HCT116 (cell line): ENCODE data around the gene GRM4. TPM values are rescaled to one million over a fixed set of nuclear protein-coding genes. Genes with fewer than 3 reads are reported as not detected.
"Not testable (repeated sequence)": the region's sequence is repeated elsewhere in the genome, so short reads cannot be mapped to it uniquely, and the experiment has no call there.

Source experiments
- ATAC-seq: fragments of 200-7000 bp; cut with Tn5 transposase; 2 replicates; pipeline ENCODE4 v1.9.1; 2020; ENCODE audit warnings: mild to moderate bottlenecking, moderate library complexity
- BruUV-seq: library from RNA; stranded (reverse); fragments of 400-500 nt; replicated peaks from 2 replicates; lab custom pipeline; 2021; lab: Mats Ljungman, UMichigan
- CTCF ChIA-PET: fragments of 300-600 bp; sonication (Branson Sonifier 250); formaldehyde crosslinking; loops from one replicate; lab custom pipeline; 2021; ENCODE audit warnings: antibody characterized with exemption; lab: Charles Lee
- POLR2A ChIA-PET: fragments of 300-600, 350-600 bp; sonication (Branson Sonifier 250); formaldehyde crosslinking; loops from one replicate; lab custom pipeline; 2021; ENCODE audit warnings: antibody characterized with exemption; lab: Charles Lee
- RAD21 ChIA-PET, 2 experiments: fragments of 300-600 bp; sonication (Branson Sonifier 250); formaldehyde crosslinking; loops; one replicate each; lab custom pipeline; 2023; ENCODE audit warnings: low total read pairs in 2 of 2; ENCODE audit not compliant: uncharacterized antibody in 2 of 2, unreplicated experiment in 2 of 2, low non-redundant PET in 1 of 2; lab: Charles Lee
- DNase-seq: peaks from one replicate; pipeline ENCODE4 v3.0.0-alpha.2; 2010; ENCODE audit warnings: low read depth, low spot score
- H2AFZ ChIP-seq: fragments of 200-600 bp; shearing (Covaris generic), sonication (generic); 2 replicates; pipeline ENCODE4 v1.6.1; 2017; ENCODE audit warnings: low read depth, mixed run types, mixed read lengths, antibody characterized with exemption, low read length; ENCODE audit not compliant: poor library complexity, severe bottlenecking
- H3K27ac ChIP-seq: 2 replicates; pipeline ENCODE4 v1.5.1; 2012; ENCODE audit warnings: low read depth, low read length
- H3K27me3 ChIP-seq: fragments of 200-600 bp; sonication (generic); 2 replicates; pipeline ENCODE4 v1.6.1; 2016; ENCODE audit warnings: mixed run types, low read length, mixed read lengths; ENCODE audit not compliant: insufficient read depth
- H3K36me3 ChIP-seq, 2 experiments: fragments of 200-500 bp in 1 of 2; fragments of 200-600 bp in 1 of 2; sonication (Bioruptor generic) in 1 of 2; sonication (generic) in 1 of 2; 2 replicates each; pipeline versions ENCODE4 v1.5.1 to v1.6.1; 2014 to 2016; ENCODE audit warnings: low read length in 2 of 2, inconsistent platforms in 1 of 2, mixed read lengths in 1 of 2, mixed run types in 1 of 2; ENCODE audit not compliant: insufficient read depth in 2 of 2, control insufficient read depth in 1 of 2
- H3K4me1 ChIP-seq, 2 experiments: fragments of 200-600 bp in 1 of 2; sonication (generic) in 1 of 2; 2 replicates each; pipeline versions ENCODE4 v1.5.1 to v1.6.1; 2012 to 2017; ENCODE audit warnings: low read length in 2 of 2, inconsistent platforms in 1 of 2, mild to moderate bottlenecking in 1 of 2, mixed read lengths in 1 of 2, mixed run types in 1 of 2, moderate library complexity in 1 of 2; ENCODE audit not compliant: insufficient read depth in 2 of 2, control insufficient read depth in 1 of 2
- H3K4me2 ChIP-seq: fragments of 200-600 bp; sonication (generic); 2 replicates; pipeline ENCODE4 v1.6.1; 2017; ENCODE audit warnings: mixed run types, low read length, mixed read lengths
- H3K4me3 ChIP-seq, 2 experiments: fragments of 200-600 bp in 1 of 2; sonication (generic) in 1 of 2; replicated peaks in 1 of 2; 2 replicates each; pipeline ENCODE4 v1.5.1; 2011 to 2016; ENCODE audit warnings: low read length in 2 of 2, control low read depth in 1 of 2, low read depth in 1 of 2, mild to moderate bottlenecking in 1 of 2, mixed read lengths in 1 of 2, mixed run types in 1 of 2
- H3K79me2 ChIP-seq: fragments of 200-600 bp; sonication (generic); 2 replicates; pipeline ENCODE4 v1.6.1; 2017; ENCODE audit warnings: mild to moderate bottlenecking, mixed run types, low read length, moderate library complexity, mixed read lengths; ENCODE audit not compliant: insufficient read depth
- H3K9ac ChIP-seq: fragments of 200-600 bp; sonication (generic); 2 replicates; pipeline ENCODE4 v1.6.1; 2016; ENCODE audit warnings: low read length, mixed read lengths
- H3K9me2 ChIP-seq: fragments of 200-600 bp; sonication (generic), shearing (Covaris generic); 2 replicates; pipeline ENCODE4 v1.6.1; 2017; ENCODE audit warnings: mixed run types, mild to moderate bottlenecking, moderate library complexity; ENCODE audit not compliant: insufficient read depth
- H3K9me3 ChIP-seq, 2 experiments: fragments of 200-500 bp in 1 of 2; fragments of 200-600 bp in 1 of 2; sonication (Bioruptor generic) in 1 of 2; sonication (generic) in 1 of 2; 2 replicates each; pipeline ENCODE4 v1.6.1; 2014 to 2017; ENCODE audit warnings: low read length in 2 of 2, mixed read lengths in 2 of 2, inconsistent platforms in 1 of 2, low read depth in 1 of 2, mild to moderate bottlenecking in 1 of 2, mixed run types in 1 of 2, moderate library complexity in 1 of 2; ENCODE audit not compliant: control insufficient read depth in 1 of 2, insufficient read depth in 1 of 2
- H4K20me1 ChIP-seq: fragments of 200-600 bp; sonication (generic), shearing (Covaris generic); 2 replicates; pipeline ENCODE4 v1.6.1; 2017; ENCODE audit warnings: mixed run types, mild to moderate bottlenecking, moderate library complexity; ENCODE audit not compliant: insufficient read depth
- CTCF ChIP-seq, 3 experiments: fragments of 200-600 bp in 1 of 3; sonication (generic) in 1 of 3; IDR thresholded peaks in 2 of 3; conservative IDR thresholded peaks in 1 of 3; 2 replicates each; pipeline ENCODE4 v1.5.1; 2012 to 2017; ENCODE audit warnings: low read depth in 2 of 3, low read length in 2 of 3, antibody characterized with exemption in 1 of 3, borderline replicate concordance in 1 of 3, control low read depth in 1 of 3, mild to moderate bottlenecking in 1 of 3, mixed read lengths in 1 of 3, mixed run types in 1 of 3, moderate library complexity in 1 of 3; ENCODE audit not compliant: insufficient read depth in 1 of 3
- EGR1 ChIP-seq: IDR thresholded peaks from 2 replicates; pipeline ENCODE4 v1.6.1; 2012; ENCODE audit warnings: low read depth
- ELF1 ChIP-seq: IDR thresholded peaks from 2 replicates; pipeline ENCODE4 v1.6.1; 2012; ENCODE audit warnings: low read depth, borderline replicate concordance
- EZH2phosphoT487 ChIP-seq: fragments of 200-600 bp; IDR thresholded peaks from 2 replicates; pipeline ENCODE4 v1.6.1; 2018; ENCODE audit warnings: antibody characterized with exemption, borderline replicate concordance
- FOSL1 ChIP-seq: IDR thresholded peaks from 2 replicates; pipeline ENCODE4 v1.6.1; 2012; ENCODE audit warnings: low read depth
- JUND ChIP-seq: IDR thresholded peaks from 2 replicates; pipeline ENCODE4 v1.6.1; 2012
- MAX ChIP-seq: IDR thresholded peaks from 2 replicates; pipeline ENCODE4 v1.6.1; 2012
- POLR2A ChIP-seq: IDR thresholded peaks from 2 replicates; pipeline ENCODE4 v1.7.0; 2011; ENCODE audit warnings: borderline replicate concordance; ENCODE audit not compliant: insufficient read depth, insufficient read length; ENCODE audit errors: extremely low read depth
- SIN3A ChIP-seq: IDR thresholded peaks from 2 replicates; pipeline ENCODE4 v1.6.1; 2012; ENCODE audit warnings: low read depth
- TCF7L2 ChIP-seq: IDR thresholded peaks from 2 replicates; pipeline ENCODE4 v1.7.0; 2011; ENCODE audit warnings: borderline replicate concordance, inconsistent platforms; ENCODE audit not compliant: insufficient read depth, insufficient read length; ENCODE audit errors: extremely low read depth
- ZBTB33 ChIP-seq: IDR thresholded peaks from 2 replicates; pipeline ENCODE4 v1.6.1; 2011; ENCODE audit warnings: mild to moderate bottlenecking, low read length, moderate library complexity; ENCODE audit not compliant: insufficient replicate concordance; ENCODE audit errors: extremely low read depth
- ZNF274 ChIP-seq: fragments of 200-500 bp; sonication (Bioruptor generic); IDR thresholded peaks from 2 replicates; pipeline ENCODE4 v1.6.1; 2014; ENCODE audit warnings: mild to moderate bottlenecking, low read depth, low read length, inconsistent platforms
- intact Hi-C: fragments of 100-400 bp; cut with micrococcal nuclease; formaldehyde crosslinking; loops from 2 replicates; pipeline ENCODE4 v1.10.0; 2022
- total RNA-seq: library from RNA; stranded (reverse); gene quantifications from one replicate; pipeline ENCODE4 v1.2.1, GENCODE V29; 2021; ENCODE audit not compliant: unreplicated experiment

Gene GRM4
- total RNA-seq, 1 experiment from 2014 or later: 2.6 TPM

GRCh38 chr6:34017106-34017805, 128.6 kb downstream of the GRM4 start:
- no peak overlapping the region for H3K4me2 ChIP-seq
- no peaks in the 10 kb centered on the region for H3K79me2 ChIP-seq
- no peak for DNase-seq
- TF ChIP-seq SIN3A: no peak
- TF ChIP-seq FOSL1: no peak
- TF ChIP-seq MAX: no peak
- no peak for TF ChIP-seq TCF7L2
- no peak for TF ChIP-seq ELF1
- no peak for TF ChIP-seq JUND
- no peak for TF ChIP-seq ZBTB33
- no peak for TF ChIP-seq EZH2phosphoT487
- TF ChIP-seq POLR2A: no peak
- TF ChIP-seq CTCF (IDR thresholded peaks at IDR 0.05 in 2 of 3, conservative IDR thresholded peaks at IDR 0.05 in 1 of 3; ENCODE audit: borderline replicate concordance in 1 of 3, insufficient read depth in 1 of 3, low read depth in 2 of 3, low read length in 2 of 3): no peak
- TF ChIP-seq ZNF274: no peak
- no peak for TF ChIP-seq EGR1
- no peaks in the 10 kb centered on the region for H3K27me3 ChIP-seq
- H3K4me3 ChIP-seq: no peak overlapping the region
- no peak for ATAC-seq
- intact Hi-C loops: no loop called here
- no peaks in the 10 kb centered on the region for H3K36me3 ChIP-seq
- no peak overlapping the region for H3K27ac ChIP-seq
- H2AFZ ChIP-seq: no peak overlapping the region
- POLR2A ChIA-PET: no interaction called here
- H3K9me2 ChIP-seq: no peaks in the 10 kb centered on the region
- RAD21 ChIA-PET: no interaction called here
- H3K9ac ChIP-seq: no peak overlapping the region
- peaks cover 4 to 10% of the 10 kb centered on the region in 2 experiments; a peak in 2 of 4 replicates for H3K4me1 ChIP-seq
- no peaks in the 10 kb centered on the region for H3K9me3 ChIP-seq
- no peaks in the 10 kb centered on the region for H4K20me1 ChIP-seq
- CTCF ChIA-PET: interaction anchor here (1.2 to 1.9 kb wide), 2 partner anchors 11 to 38 kb away, joined by 3 to 6 read pairs; no protein-coding TSS in a partner anchor
- BruUV-seq: no TSS peak

- H3K9me2 ChIP-seq, H3K9ac ChIP-seq, H2AFZ ChIP-seq, BruUV-seq, H3K79me2 ChIP-seq, H3K36me3 ChIP-seq, H3K27me3 ChIP-seq, H3K9me3 ChIP-seq, H3K27ac ChIP-seq, POLR2A ChIA-PET, H3K4me3 ChIP-seq, H4K20me1 ChIP-seq, ATAC-seq, H3K4me2 ChIP-seq, intact Hi-C loops, RAD21 ChIA-PET, H3K4me1 ChIP-seq, DNase-seq: not testable (repeated sequence)
- CTCF ChIA-PET: interaction anchor here (1.9 kb wide), 1 partner anchor 39 kb away, joined by 6 read pairs; no protein-coding TSS in a partner anchor
Measured at GRCh38 chr6:34016573-34016972, 129.3 kb downstream of the GRM4 start.
